GM19395 (cell line): ENCODE results near the gene DNAH12.
"Not testable (repeated sequence)": the region's sequence is repeated elsewhere in the genome, so short reads cannot be mapped to it uniquely, and the experiment has no call there.

Experiments
- ATAC-seq: cut with Tn5 transposase; IDR thresholded peaks from one replicate; pipeline ENCODE4 v1.9.1; 2021; ENCODE audit warnings: mild to moderate bottlenecking, moderate library complexity; ENCODE audit not compliant: unreplicated experiment

Gene DNAH12

DNA sequence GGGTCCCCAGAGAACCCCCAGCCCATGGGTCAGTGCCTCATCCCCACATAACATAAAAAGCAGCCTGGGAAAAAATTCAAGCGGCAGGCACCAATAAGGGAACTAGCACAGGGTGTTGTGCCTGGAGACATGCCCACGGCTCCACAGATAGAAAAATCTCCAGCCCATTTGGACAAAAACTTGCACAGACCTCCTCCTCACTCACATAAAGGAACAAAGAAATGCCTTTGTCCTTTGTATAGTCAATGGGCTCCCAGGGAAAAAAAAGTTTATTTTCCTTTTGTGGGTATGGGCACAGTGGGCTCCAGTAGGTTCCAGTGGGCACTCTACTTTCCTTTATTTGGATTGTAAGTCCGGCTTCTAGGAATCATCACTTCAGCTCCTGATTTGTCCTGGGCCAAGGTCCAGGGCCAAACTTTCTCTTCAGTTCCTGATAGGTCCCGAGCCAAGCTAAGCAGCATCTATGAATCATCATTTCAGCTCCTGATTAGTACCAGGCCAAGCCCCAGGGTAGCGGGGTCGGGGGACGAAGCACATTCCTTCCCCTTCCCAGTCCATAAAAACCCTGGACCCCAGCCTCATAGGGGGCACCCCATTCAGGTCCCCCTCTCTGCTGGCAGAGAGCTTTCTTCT lies 1.6 kb upstream of the DNAH12 start:
- ATAC-seq: no peak

DNA sequence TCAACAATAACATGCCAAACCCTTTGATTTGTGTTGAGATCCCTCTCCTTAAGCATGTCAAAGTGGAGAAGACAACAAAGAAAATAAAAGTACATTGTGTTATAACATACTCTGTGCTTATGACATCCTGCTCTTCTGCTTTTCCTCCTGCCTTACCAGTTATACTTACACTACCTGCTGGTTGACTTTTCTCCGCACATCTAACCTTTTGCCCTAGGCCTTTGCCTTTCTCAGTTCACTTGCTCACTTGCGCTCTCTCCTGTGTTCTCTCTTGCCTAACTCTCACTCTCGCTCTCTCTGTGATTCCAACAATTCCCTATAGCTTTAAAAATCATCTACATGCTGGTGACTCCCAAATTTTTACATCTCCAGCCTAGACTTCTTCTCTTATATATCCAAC lies 5.7 kb downstream of the DNAH12 start:
- ATAC-seq: no peak

DNA sequence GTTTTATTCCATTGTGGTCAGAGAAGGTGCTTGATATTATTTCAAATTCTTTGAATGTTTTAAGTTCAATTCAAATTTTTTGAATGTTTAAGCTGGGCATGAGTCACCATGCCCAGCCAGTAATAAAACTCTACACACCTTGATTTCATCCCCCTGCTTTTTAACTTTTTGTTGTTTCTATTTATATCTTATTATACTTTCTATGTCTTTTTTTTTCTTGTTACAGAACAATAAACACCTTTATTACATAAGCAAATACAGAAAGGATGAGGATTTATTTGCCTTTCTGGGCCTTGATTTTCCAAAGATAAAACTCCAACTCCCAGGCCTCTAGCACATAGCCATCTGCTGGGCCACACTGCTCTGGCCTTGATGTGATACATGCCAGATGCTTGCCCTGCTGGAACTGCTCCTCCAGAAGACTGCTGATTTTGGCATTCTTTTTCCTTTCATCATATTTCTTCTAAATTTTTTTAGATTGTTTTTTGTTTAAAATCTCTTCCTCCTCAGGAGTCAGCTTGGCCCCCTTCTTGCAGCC lies 14.0 kb downstream of the DNAH12 start:
- no peak for ATAC-seq

DNA sequence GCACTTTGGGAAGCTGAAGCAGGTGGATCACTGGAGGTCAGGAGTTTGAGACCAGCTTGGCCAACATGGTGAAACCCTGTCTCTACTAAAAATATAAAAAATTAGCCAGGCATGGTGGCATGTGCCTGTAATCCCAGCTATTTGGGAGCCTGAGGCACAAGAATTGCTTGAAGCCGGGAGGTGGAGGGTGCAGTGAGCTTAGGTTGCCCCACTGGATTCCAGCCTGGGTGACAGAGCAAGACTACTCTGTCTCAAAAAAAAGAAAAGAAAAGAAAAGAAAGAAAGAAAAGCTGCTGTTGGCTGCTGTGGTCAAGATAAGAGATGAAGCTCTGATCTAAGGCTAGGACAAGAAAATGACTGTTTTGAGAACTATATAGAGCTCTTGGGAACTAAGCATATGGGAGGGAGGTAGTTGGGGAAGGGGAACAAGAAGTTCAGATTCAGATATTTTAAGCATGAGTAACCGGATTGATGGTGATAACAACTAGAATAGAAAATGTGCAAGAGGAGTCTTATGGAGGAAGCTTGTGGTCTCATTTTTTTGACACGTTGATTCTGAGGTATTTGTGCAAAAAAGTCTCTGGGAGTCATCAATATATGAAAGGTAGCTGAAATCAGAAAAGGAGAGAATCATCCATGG lies 25.7 kb downstream of the DNAH12 start:
- no peak for ATAC-seq

DNA sequence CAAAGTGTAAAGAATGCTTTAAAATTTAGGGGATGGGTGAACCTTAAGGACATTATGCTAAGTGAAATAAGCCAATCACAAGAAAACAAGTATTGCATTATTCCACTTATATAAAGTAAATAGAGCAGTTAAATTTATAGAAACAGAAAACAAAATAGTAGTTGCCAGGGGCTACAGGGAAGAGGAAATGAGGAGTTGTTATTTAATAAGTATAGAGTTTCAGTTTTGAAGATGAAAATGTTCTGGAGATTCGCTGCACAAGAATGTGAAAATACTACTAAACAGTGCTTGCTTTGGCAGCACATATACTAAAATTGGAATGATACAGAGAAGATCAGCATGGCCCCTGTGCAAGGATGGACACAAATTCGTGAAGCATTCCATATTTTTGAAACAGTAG lies 32.0 kb downstream of the DNAH12 start:
- no peak for ATAC-seq

DNA sequence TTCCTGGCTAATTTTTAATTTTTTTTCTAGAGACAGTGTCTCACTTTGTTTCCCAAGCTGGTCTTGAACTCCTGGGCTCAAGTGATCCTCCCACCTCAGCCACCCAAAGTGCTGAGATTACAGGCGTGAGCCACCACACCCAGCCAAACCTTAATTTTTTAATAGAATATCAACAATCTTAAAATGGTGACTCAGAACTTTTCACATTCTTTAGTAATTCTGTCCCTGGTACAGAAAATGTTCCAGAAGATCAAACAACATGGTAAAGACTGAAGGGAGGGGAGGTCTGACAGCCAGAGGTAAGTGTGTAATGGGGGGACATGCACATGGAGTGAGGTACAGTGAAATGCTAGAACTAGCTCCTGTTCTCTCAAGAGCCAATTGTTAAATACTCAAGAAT lies 38.2 kb downstream of the DNAH12 start:
- no peak for ATAC-seq

DNA sequence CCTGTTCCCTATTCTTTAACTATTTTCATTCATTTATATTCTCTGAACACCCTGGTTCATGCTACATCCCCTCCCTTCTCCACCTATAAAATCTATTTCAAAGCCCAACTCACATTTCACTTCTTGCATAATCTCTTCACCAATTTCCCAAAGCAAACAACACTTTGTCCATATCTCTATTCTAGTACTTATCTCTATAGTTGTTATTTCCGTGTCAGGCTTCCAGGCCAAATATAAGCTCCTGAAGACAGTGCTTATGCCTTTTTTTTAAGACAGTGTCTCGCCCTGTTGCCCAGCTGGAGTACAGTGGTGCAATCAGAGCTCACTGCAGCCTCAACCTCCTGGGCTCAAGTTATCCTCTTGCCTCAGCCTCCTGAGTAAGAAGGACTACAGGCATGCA lies 43.6 kb downstream of the DNAH12 start:
- no peak for ATAC-seq

DNA sequence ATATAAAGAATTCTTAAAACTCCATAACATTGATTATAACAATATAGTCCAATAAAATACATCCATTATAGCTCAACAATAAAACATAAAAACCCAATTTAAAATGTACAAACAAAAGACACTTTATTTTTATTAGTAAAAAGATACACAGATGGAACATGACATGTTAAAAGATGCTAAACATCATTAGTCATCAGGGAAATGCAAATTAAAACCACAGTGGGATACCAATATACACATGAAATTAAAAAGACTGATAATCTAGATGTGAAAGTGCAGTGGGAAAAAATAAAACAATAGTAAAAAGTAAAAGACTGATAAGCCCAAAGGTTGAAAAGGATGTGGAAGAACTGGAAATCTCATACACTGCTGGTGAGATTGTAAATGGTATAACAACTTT lies 46.2 kb downstream of the DNAH12 start:
- no peak for ATAC-seq

DNA sequence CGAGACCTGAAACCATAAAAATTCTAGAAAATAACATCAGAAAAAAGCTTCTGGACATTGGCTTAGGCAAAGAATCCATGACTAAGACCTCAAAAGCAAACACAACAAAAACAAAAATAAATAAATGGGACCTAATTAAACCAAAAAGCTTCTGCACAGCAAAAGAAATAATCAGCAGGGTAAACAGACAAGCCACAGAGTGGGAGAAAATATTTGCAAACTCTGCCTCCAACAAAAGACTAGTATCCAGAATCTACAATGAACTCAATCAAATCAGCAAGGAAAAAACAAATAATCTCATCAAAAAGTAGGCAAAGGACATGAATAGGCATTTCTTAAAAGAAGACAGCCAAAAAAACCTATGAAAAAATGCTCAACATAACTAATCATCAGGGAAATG lies 59.6 kb downstream of the DNAH12 start:
- ATAC-seq: no peak

DNA sequence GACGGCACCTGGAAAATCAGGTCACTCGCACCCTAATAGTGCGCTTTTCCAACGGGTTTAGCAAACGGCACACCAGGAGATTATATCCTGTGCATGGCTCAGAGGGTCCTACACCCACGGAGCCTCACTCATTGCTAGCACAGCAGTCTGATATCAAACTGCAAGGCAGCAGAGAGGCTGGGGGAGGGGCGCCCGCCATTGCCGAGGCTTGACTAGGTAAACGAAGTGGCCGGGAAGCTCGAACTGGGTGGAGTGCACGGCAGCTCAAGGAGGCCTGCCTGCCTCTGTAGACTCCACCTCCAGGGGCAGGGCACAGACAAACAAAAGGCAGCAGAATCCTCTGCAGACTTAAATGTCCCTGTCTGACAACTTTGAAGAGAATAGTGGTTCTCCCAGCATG lies 67.0 kb downstream of the DNAH12 start:
- ATAC-seq: not testable (repeated sequence)

DNA sequence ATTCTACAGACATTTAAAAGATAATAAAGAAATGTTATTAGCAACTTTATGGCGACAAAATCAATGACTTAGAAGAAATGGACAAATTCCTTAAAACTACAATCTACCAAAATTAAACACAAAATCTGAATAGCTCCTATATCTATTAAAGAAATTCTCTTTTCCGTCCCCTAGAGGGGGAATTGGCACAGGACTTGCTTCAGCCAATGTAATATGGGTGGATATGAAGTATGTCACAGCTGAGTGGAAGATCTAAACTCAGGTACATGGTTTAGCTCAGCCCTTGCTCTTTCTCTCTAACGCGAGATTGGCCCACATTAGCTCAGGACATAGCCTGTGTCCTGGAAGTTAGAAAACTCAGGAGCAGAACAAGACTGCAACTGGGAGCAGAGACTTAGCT lies 79.3 kb downstream of the DNAH12 start:
- ATAC-seq: no peak

DNA sequence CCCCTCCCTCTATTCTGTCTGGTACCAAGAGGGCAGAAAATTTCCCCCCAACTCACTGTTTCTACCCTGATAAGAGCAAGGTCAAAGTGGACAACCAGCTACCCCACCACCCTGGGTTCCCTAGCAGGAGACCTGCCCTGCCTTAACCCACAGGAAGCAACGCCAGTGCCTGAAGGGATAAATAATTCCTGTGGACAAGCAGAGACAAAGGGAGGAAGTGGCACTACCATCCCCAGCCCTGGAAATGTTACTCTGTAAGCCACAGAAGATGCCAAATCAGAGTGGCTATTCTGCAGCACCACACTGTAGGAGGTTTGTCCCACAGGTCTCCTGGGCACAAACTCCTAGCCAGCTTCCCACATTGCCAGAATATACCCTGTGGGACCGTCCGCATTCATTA lies 80.1 kb downstream of the DNAH12 start:
- no peak for ATAC-seq

DNA sequence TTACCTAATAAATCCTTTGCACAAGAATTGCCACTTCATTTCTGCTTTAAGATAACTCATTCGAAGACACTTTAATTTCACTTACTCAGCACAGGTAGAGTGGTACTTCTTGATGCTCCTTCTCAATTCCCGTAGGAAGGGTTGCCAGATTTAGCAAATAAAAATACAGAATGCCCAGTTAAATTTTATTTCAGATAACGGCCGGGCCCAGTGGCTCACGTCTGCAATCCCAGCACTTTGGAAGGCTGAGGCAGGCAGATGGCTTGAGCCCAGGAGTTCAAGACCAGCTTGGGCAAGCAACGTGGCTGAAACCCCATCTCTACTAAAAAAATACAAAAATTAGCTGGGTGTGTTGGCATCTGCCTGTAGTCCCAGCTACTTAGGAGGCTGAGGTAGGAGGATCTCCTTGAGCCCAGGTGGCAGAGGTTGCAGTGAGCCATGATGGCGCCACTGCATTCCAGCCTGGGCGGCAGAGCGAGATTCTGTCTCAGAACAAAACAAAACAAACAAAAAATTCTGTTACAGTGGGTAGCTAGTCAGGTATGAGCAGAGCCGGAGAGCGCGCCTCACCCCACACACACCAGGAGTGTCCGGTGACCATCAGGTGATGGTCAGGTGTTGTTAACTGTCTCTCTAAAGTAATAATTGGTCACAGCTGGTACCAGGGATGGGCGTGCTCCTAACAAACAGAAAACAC lies 92.8 kb downstream of the DNAH12 start:
- no peak for ATAC-seq

DNA sequence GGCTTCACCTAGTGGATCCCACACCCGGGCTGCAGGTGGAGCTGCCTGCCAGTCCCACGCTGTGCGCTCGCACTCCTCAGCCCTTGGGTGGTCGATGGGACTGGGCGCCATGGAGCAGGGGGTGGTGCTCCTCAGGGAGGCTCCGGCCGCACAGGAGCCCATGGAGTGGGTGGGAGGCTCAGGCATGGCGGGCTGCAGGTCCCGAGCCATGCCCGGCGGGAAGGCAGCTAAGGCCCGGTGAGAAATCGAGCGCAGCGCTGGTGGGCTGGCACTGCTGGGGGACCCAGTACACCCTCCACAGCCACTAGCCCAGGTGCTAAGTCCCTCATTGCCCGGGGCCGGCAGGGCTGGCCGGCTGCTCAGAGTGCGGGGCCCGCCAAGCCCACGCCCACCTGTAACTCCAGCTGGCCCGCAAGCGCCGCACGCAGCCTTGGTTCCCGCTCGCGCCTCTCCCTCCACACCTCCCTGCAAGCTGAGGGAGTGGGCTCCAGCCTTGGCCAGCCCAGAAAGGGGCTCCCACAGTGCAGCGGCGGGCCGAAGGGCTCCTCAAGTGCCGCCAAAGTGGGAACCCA lies 94.8 kb downstream of the DNAH12 start:
- ATAC-seq: not testable (repeated sequence)

DNA sequence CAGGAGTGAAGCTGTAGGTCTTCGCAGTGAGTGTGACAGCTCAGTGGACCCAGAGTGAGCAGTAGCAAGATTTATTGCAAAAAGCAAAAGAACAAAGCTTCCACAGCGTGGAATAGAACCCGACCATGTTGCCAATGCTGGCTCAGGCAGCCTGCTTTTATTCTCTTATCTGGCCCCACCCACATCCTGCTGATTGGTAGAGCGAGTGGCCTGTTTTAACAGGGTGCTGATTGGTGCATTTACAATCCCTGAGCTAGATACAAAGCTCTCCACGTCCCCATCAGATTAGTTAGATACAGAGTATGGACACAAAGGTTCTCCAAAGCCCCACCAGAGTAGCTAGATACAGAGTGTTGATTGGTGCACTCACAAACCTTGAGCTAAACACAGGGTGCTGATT lies 95.7 kb downstream of the DNAH12 start:
- not testable (repeated sequence) for ATAC-seq

DNA sequence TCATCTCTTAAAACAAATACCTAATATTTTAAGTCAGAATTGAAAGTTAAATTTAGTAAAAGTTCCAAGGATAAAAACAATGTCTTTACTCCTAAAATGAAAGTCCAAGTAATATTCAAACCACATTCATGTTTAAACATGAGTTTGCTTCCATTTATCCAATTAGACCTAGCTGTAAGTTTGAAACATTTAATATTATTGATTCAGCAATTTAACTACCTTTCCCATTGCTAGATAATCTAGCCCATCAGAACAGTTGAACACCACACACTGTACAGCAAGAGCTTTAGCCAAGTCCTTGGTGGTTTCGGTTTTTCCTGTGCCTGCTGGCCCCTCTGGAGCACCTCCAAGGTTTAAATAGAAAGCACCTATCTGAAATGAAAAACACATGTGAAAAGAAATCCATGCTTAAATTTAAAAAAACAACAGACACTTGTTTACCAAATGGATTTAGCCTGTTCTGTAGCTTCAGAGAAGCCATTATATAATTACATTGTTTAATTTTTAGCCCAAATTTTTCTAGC lies 97.8 kb downstream of the DNAH12 start:
- no peak for ATAC-seq

DNA sequence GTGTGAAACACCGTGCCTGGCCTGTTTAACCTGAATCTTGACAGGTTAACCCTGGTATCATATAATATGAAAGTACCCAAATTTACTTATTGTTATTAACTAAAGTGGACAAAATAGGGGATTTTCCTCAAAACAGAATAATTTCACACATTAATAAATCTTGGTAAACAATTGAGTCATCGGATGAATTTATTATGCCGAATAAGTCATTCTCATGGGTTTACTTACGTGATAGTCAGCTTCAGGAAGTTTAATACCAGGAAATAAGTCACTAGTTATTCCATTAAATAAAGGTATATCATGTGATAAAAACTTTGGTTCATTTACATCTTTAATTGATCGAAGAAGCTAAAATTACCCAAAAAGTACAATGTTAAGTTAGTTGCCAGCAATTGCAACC lies 99.7 kb downstream of the DNAH12 start:
- no peak for ATAC-seq

DNA sequence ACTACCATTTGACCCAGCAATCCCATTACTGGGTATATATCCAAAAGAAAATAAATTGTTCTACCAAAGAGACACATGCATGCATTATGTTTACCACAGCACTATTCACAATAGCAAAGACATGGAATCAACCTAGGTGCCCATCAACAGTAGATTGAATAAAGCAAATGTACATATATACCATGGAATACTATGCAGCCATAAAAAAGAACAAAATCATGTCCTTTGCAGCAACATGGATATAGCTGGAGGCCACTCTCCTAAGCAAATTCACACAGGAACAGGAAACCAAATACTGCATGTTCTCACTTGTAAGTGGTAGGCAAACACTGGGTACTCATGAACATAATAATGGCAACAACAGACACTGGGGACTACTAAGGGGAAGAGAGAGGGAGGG lies 104.0 kb downstream of the DNAH12 start:
- not testable (repeated sequence) for ATAC-seq

DNA sequence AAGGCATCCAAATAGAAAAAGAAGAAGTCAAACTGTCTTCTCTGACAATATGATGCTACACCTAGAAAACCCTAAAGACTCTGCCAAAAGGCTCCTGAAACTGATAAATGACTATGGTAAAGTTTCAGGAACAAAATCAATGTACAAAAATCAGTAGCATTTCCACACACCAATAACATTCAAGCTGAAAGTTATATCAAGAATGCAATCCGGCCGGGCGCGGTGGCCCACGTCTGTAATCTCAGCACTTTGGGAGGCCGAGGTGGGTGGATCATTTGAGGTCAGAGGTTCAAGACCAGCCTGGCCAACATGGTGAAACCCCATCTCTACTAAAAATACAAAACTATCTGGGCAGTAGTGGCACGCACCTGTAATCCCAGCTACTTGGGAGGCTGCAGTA lies 105.7 kb downstream of the DNAH12 start:
- not testable (repeated sequence) for ATAC-seq

DNA sequence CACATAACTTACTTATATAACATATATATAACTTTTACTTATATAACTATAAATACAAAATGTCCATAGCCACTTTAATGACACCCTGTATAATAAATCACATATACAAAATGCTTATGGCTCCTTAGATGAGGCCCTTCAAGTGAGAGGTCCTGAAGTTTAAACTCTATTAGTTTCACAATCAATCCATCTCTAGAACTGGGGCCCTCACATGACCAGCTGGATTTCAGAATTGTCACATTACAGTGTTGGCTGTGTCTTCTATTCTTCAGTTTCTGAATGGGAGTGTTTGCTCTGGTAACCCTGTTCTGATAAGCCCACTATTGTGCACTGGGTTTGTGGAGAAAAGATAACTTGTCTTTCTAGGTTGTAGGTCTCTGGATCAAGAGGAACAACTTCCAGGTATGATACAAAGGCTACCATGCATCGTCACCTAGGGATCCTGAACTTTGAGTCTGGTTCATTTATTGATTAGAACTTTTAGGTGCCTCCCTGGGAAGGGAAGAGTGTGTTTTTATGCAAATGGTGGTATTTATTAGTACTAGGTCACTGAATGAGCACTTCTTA lies 107.9 kb downstream of the DNAH12 start:
- ATAC-seq: no peak

DNA sequence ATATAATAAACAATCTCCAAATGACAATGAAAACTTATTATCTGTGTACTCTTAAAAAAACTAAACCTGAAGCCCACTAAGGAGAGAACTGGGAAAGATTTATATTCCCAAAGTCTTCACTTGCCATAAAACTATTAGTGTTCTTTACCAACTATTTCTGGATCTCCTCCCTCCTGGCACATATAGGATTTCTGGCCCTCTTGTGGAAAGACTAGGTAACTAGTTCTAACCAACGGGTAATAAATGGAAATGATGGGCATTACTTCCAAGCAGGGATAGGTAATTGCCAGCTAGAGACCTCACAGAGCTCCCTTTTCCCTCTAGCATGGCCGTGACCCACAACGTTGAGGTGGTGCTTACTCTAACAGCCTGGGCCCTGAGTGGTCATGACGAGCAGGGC lies 110.1 kb downstream of the DNAH12 start:
- ATAC-seq: no peak
